ENCODE results near the gene WWOX.

Gene WWOX

GRCh38 chr16:78552106-78552675, 452.7 kb downstream of the WWOX start:
- DNase-seq = no peak

GRCh38 chr16:78552716-78553115, 453.3 kb downstream of the WWOX start:
- no peak for DNase-seq

GRCh38 chr16:78553268-78554039, 454.0 kb downstream of the WWOX start:
- DNase-seq = no peak

- no peak for DNase-seq
These were observed 457.0 kb downstream of the WWOX start for GRCh38 chr16:78556421-78556820.

GRCh38 chr16:78560997-78561396, 461.5 kb downstream of the WWOX start:
- DNase-seq = no peak

- DNase-seq = no peak
These were observed 462.7 kb downstream of the WWOX start for GRCh38 chr16:78562111-78562510.

GRCh38 chr16:78562650-78563049, 463.2 kb downstream of the WWOX start:
- no peak for DNase-seq

GRCh38 chr16:78563905-78564304, 464.5 kb downstream of the WWOX start:
- DNase-seq = no peak

- DNase-seq = no peak
These were observed 467.1 kb downstream of the WWOX start for GRCh38 chr16:78566397-78567073.

GRCh38 chr16:78570399-78571141, 471.1 kb downstream of the WWOX start:
- no peak for DNase-seq

GRCh38 chr16:78571434-78571833, 472.0 kb downstream of the WWOX start:
- DNase-seq = no peak

- DNase-seq = no peak
These were observed 472.5 kb downstream of the WWOX start for GRCh38 chr16:78571898-78572358.

- no peak for DNase-seq
These were observed 475.1 kb downstream of the WWOX start for GRCh38 chr16:78574571-78574970.

GRCh38 chr16:78576941-78577340, 477.5 kb downstream of the WWOX start:
- DNase-seq = no peak

GRCh38 chr16:78577630-78578029, 478.2 kb downstream of the WWOX start:
- no peak for DNase-seq

- no peak for DNase-seq
These were observed 479.6 kb downstream of the WWOX start for GRCh38 chr16:78579020-78579419.

- no peak for DNase-seq
These were observed 484.0 kb downstream of the WWOX start for GRCh38 chr16:78583441-78583840.

GRCh38 chr16:78584213-78584860, 484.9 kb downstream of the WWOX start:
- DNase-seq = no peak

GRCh38 chr16:78584991-78585390, 485.5 kb downstream of the WWOX start:
- DNase-seq = no peak

- no peak for DNase-seq
These were observed 489.9 kb downstream of the WWOX start for GRCh38 chr16:78589331-78589730.

GRCh38 chr16:78591682-78592103, 492.2 kb downstream of the WWOX start:
- DNase-seq = no peak

- no peak for DNase-seq
These were observed 492.7 kb downstream of the WWOX start for GRCh38 chr16:78592111-78592510.

GRCh38 chr16:78593352-78593751, 493.9 kb downstream of the WWOX start:
- DNase-seq = no peak
